Measurements from ENCODE around the gene PROM2. TPM values are rescaled to one million over a fixed set of nuclear protein-coding genes. Genes with fewer than 3 reads are reported as not detected.

PROM2 gene
- total RNA-seq, 1 donor from 2014 or later = 1.1 TPM

DNA sequence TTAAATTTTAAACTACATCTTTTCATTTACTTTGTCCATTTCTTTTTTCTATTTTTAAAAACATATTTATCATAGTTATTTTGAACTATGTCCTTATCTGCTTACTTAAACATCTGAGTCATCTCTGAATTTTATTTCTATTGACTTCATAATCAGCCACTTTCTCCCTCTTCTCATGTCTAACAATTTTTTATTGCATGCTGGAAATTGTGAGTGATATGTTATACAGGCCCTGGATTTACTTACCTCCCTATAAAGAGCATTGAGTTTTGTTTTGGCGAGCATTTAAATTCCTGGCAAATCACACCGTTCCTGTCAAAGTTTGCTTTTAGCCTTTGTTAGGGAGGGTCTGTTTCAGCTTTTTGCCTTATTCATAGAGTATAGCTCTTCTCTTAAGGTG, 62.2 kb downstream of the PROM2 start:
- ATAC-seq (no peak), DNase-seq (ENCODE audit: low spot score) (no peak)

DNA sequence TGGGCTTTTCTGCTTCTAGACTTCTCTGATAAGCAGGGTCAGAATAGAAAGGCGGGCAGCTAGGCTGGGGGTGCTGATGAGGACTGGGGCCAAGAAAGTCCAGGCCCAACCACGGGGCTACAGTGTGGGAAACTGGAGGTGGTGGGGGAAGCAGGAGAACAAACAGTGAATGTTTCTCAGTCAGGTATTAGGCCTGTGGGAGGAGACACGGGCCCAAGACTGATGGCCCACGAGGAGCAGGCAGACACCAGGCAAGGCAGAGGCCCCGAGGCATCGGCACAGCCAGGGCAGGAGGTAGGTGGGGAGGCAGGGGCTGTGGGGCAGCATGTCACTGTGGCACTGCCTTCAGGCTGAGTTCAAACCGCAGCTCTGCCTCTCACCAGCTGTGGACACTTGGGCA, 63.6 kb downstream of the PROM2 start:
- ATAC-seq (no peak), DNase-seq (ENCODE audit: low spot score) (no peak)

Other genes starting within 250 kb of the PROM2 start
- gene MAL, start 248.7 kb upstream of the PROM2 start, total RNA-seq = 0.28 TPM
- 34.7 TPM for gene MRPS5, start 152.6 kb upstream of the PROM2 start, total RNA-seq
- 6.6 TPM for gene ZNF514, start 114.6 kb upstream of the PROM2 start, total RNA-seq
- gene ZNF2, start 108.6 kb upstream of the PROM2 start, total RNA-seq = 1.7 TPM
- gene ZNF892, start 66.9 kb upstream of the PROM2 start, total RNA-seq = 1.3 TPM
- gene KCNIP3, start 22.9 kb downstream of the PROM2 start, total RNA-seq = 1.6 TPM
- 75.2 TPM for gene FAHD2A, start 128.3 kb downstream of the PROM2 start, total RNA-seq
- gene TRIM43B, start 210.3 kb downstream of the PROM2 start, total RNA-seq = not detected